ENCODE measurements around the gene ZNF580. TPM values are rescaled to one million over a fixed set of nuclear protein-coding genes. Genes with fewer than 3 reads are reported as not detected.

The ZNF580 gene
- total and polyA plus RNA-seq, 10 of the 15 experiments (the other 5 are each of a cell fraction or from before 2014, with no cell fraction given), result 2.3 to 31.8 (median 10.0) TPM

GRCh38 chr19:55678121-55678671 lies 37.4 kb downstream of the ZNF580 start (continued):
- TF ChIP-seq MEF2B (IDR thresholded peaks at IDR 0.05; ENCODE audit: partially characterized antibody, poor library complexity, severe bottlenecking), result peak; percentile 37
- TF ChIP-seq MEF2A (IDR thresholded peaks at IDR 0.05; ENCODE audit: insufficient read depth, low read depth, low read length), result peak; percentile 75; the same call in 1 of the 2 replicates
- TF ChIP-seq SUZ12 (IDR thresholded peaks at IDR 0.05; ENCODE audit: unreplicated experiment), result no peak
- no peak for TF ChIP-seq NFYB (IDR thresholded peaks at IDR 0.05; ENCODE audit: insufficient read depth, low read depth, low read length)
- TF ChIP-seq ZBTB11 (CRISPR knock-in tag; IDR thresholded peaks at IDR 0.05), result no peak
- TF ChIP-seq WRNIP1 (IDR thresholded peaks at IDR 0.05; ENCODE audit: borderline replicate concordance, low read depth, low read length), result no peak
- TF ChIP-seq USF2 (IDR thresholded peaks at IDR 0.05; ENCODE audit: borderline replicate concordance, low read depth, low read length), result no peak
- no peak for TF ChIP-seq SUPT20H (IDR thresholded peaks at IDR 0.05; ENCODE audit: borderline replicate concordance, control insufficient read depth, low read depth, low read length)
- peak; percentile 37; the same call in 1 of the 2 replicates for TF ChIP-seq PKNOX1 (IDR thresholded peaks at IDR 0.05)
- TF ChIP-seq ZNF592 (IDR thresholded peaks at IDR 0.05), result no peak
- TF ChIP-seq TCF3 (IDR thresholded peaks at IDR 0.05; ENCODE audit: borderline replicate concordance, insufficient read depth, low read depth, low read length), result no peak
- peak; percentile 67; the same call in 1 of the 2 replicates for TF ChIP-seq TAF1 (IDR thresholded peaks at IDR 0.05; ENCODE audit: borderline replicate concordance, low read depth, low read length)
- TF ChIP-seq SKIL (IDR thresholded peaks at IDR 0.05; ENCODE audit: low read depth, poor library complexity, severe bottlenecking), result peak; percentile 56
- 0 out of 2 replicates have a peak, but pooled peaks have one; percentile 34 for TF ChIP-seq YY1 (IDR thresholded peaks at IDR 0.05; ENCODE audit: low read depth, low read length)
- peak; percentile 87 for TF ChIP-seq SP1 (IDR thresholded peaks at IDR 0.05; ENCODE audit: low read depth, low read length)
- peak; percentile 77 for TF ChIP-seq GATAD2B (conservative IDR thresholded peaks at IDR 0.05; ENCODE audit: low read depth)
- TF ChIP-seq TCF12 (IDR thresholded peaks at IDR 0.05; ENCODE audit: low read depth, low read length), result peak; percentile 55; the same call in 1 of the 2 replicates
